NT2/D1 (cell line): ENCODE data around the gene DRAM2.

Experiments used
- SUZ12 ChIP-seq: IDR thresholded peaks from 2 replicates; pipeline ENCODE4 v1.6.1; 2011; ENCODE audit not compliant: insufficient read length, insufficient read depth; ENCODE audit errors: extremely low read depth
- YY1 ChIP-seq: IDR thresholded peaks from 2 replicates; pipeline ENCODE4 v1.6.1; 2011; ENCODE audit not compliant: insufficient read length, insufficient read depth

DNA sequence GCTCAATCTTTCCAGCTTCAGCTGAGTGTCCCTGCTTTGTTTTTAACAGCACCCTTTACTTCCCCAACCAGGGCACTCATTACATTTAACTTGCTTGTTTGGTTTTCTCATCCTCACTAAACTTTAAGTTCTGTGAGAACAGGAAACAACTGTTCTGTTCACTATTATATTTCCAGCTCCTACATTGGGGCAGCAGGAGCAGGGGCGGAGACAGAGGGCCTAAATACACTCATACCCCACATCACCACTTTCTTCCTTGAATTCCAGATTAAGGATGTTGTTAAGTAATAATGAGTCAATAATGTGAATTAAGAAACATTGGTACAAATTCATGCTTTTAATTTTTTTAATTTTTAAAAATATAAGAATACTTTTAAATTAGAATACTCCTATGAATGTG, 6.0 kb downstream of the DRAM2 start:
- TF ChIP-seq SUZ12 (no peak), YY1 (no peak)
